Keratinocyte (primary cell): ENCODE data around the gene ACD. TPM values are rescaled to one million over a fixed set of nuclear protein-coding genes. Genes with fewer than 3 reads are reported as not detected.
A peak's percentile ranks its signal among the peaks of the same experiment; 100 is the strongest.

ENCODE experiments used
- DNase-seq: peaks from one replicate; pipeline ENCODE4 v3.0.0-alpha.2; 2011; ENCODE audit warnings: low read depth, missing footprints, low spot score
- FAIRE-seq: peaks from 2 replicates; lab custom pipeline; 2011; peaks lifted over from hg19 to GRCh38; lab: Jason Lieb, UNC
- H2AFZ ChIP-seq: 2 replicates; pipeline ENCODE4 v1.6.0; 2012; ENCODE audit warnings: low read length, control low read depth, inconsistent platforms; ENCODE audit not compliant: control insufficient read depth
- H3K27ac ChIP-seq: 2 replicates; pipeline ENCODE4 v1.5.1; 2011; ENCODE audit warnings: low read length; ENCODE audit not compliant: control insufficient read depth, insufficient read depth
- H3K27me3 ChIP-seq: 3 replicates; pipeline ENCODE4 v1.6.0; 2011; ENCODE audit warnings: low read length; ENCODE audit not compliant: control insufficient read depth, insufficient read depth; ENCODE audit errors: extremely low read depth
- H3K36me3 ChIP-seq, 2 experiments: 2 replicates in 1 of 2; 3 replicates in 1 of 2; pipeline ENCODE4 v1.5.1; 2011; ENCODE audit warnings: low read length in 2 of 2, mild to moderate bottlenecking in 1 of 2; ENCODE audit not compliant: control insufficient read depth in 2 of 2, insufficient read depth in 2 of 2; ENCODE audit errors: extremely low read depth in 1 of 2
- H3K4me1 ChIP-seq: 3 replicates; pipeline ENCODE4 v1.5.1; 2011; ENCODE audit warnings: low read length; ENCODE audit not compliant: control insufficient read depth, insufficient read depth; ENCODE audit errors: extremely low read depth
- H3K4me2 ChIP-seq: 3 replicates; pipeline ENCODE4 v1.6.0; 2011; ENCODE audit warnings: low read depth, low read length; ENCODE audit not compliant: control insufficient read depth, insufficient read depth; ENCODE audit errors: extremely low read depth
- H3K4me3 ChIP-seq, 3 experiments: fragments of 200-600 bp in 1 of 3; sonication (generic) in 1 of 3; 2 replicates in 2 of 3; 3 replicates in 1 of 3; pipeline ENCODE4 v1.5.1; 2011 to 2016; ENCODE audit warnings: low read length in 3 of 3, mild to moderate bottlenecking in 3 of 3, control low read depth in 2 of 3, inconsistent platforms in 1 of 3, low read depth in 1 of 3, mixed read lengths in 1 of 3, mixed run types in 1 of 3, moderate library complexity in 1 of 3; ENCODE audit not compliant: control insufficient read depth in 2 of 3, insufficient read depth in 2 of 3; ENCODE audit errors: extremely low read depth in 1 of 3
- H3K79me2 ChIP-seq: 2 replicates; pipeline ENCODE4 v1.6.0; 2012; ENCODE audit warnings: low read length; ENCODE audit not compliant: control insufficient read depth, insufficient read depth
- H3K9ac ChIP-seq: 3 replicates; pipeline ENCODE4 v1.6.0; 2011; ENCODE audit warnings: low read length; ENCODE audit not compliant: control insufficient read depth, insufficient read depth; ENCODE audit errors: extremely low read depth
- H3K9me1 ChIP-seq: 3 replicates; pipeline ENCODE4 v1.6.0; 2011; ENCODE audit warnings: low read length; ENCODE audit not compliant: control insufficient read depth, insufficient read depth; ENCODE audit errors: extremely low read depth
- H3K9me3 ChIP-seq: 2 replicates; pipeline ENCODE4 v1.5.1; 2012; ENCODE audit warnings: low read depth, low read length; ENCODE audit not compliant: control insufficient read depth
- H4K20me1 ChIP-seq: 3 replicates; pipeline ENCODE4 v1.6.0; 2011; ENCODE audit warnings: low read length; ENCODE audit not compliant: control insufficient read depth, insufficient read depth; ENCODE audit errors: extremely low read depth
- EZH2 ChIP-seq: IDR thresholded peaks from one replicate; pipeline ENCODE4 v1.6.1; 2012; ENCODE audit warnings: inconsistent platforms, mild to moderate bottlenecking, low read length, moderate library complexity
- dilution Hi-C: fragments of 300-500 bp; cut with MboI; formaldehyde crosslinking; loops from one replicate; pipeline ENCODE4 v1.7.0; 2020; ENCODE audit warnings: low sequenced_read_pairs; ENCODE audit not compliant: extremely low pct_ligation_motif_present
- polyA plus RNA-seq, 5 experiments: library from polyadenylated mRNA; depleted of rRNA in 3 of 5; stranded (reverse) in 3 of 5; stranded (forward) in 1 of 5; unstranded in 1 of 5; fragments of >200 nt; gene quantifications; 1 replicate in 1 of 5; 2 replicates in 3 of 5; 3 replicates in 1 of 5; pipeline versions ENCODE4 v1.2.1 to v1.2.3, GENCODE V29; 2011 to 2012; ENCODE audit warnings: missing spikeins in 2 of 5, low read depth in 1 of 5, low replicate concordance in 1 of 5
- TF ChIP-seq, protein P1 (sequence below), 3 experiments: IDR thresholded peaks in 1 of 3; conservative IDR thresholded peaks in 1 of 3; optimal IDR thresholded peaks in 1 of 3; 2 replicates in 2 of 3; 3 replicates in 1 of 3; pipeline versions ENCODE3 to v1.5.1; 2011; ENCODE audit warnings: low read length in 3 of 3, mild to moderate bottlenecking in 3 of 3, moderate library complexity in 2 of 3, control low read depth in 1 of 3, inconsistent platforms in 1 of 3; ENCODE audit not compliant: insufficient read depth in 2 of 3; ENCODE audit errors: extremely low read depth in 1 of 3

The ACD gene
- polyA plus RNA-seq, 1 donor (not counting 4 experiments of a cell fraction or from before 2014, with no cell fraction given) = 12.9 TPM

DNA sequence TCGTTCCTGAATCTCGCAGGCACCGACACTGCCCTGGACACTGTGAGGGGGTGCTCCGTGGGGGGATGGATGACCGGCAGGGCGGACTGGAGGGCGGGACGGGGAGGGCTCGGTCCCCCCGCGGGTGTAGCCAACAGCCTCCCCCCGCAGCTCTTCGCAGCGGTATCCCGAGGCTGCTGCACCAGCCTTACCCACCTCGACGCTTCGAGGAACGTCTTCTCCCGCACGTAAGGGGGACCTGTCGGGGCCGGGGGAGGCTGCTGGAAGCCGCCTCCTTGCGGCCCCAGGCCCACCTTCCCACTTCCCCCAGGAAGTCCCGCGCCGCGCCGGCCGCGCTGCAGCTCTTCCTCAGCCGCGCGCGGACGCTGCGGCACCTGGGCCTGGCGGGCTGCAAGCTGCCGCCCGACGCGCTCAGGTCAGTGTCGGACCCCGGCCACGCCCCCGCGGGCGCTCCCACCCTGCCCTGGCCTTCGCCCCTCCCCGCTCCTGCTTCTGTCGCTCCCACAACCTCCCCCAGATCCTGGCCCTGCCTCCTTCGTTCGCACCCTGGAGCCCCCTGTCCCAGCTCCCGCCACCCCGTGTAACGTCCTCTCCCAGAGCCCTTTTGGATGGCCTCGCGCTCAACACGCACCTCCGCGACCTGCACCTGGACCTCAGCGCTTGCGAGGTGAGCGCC is 11.8 kb downstream of the ACD start:
- H3K9me3 ChIP-seq = no peaks in the 10 kb centered on the region
- no peaks in the 10 kb centered on the region for H3K9me1 ChIP-seq
- no peak overlapping the region for H3K4me2 ChIP-seq
- H4K20me1 ChIP-seq = peaks cover 2% of the 10 kb centered on the region
- no peak overlapping the region for H3K4me3 ChIP-seq
- H3K27me3 ChIP-seq = peaks cover 82% of the 10 kb centered on the region
- FAIRE-seq = no peak
- H3K9ac ChIP-seq = no peak overlapping the region
- no peak overlapping the region for H2AFZ ChIP-seq
- H3K4me1 ChIP-seq = no peaks in the 10 kb centered on the region
- DNase-seq = no peak
- H3K36me3 ChIP-seq = no peaks in the 10 kb centered on the region
- peak; percentile 69 for TF ChIP-seq EZH2
- TF ChIP-seq, protein P1, sequence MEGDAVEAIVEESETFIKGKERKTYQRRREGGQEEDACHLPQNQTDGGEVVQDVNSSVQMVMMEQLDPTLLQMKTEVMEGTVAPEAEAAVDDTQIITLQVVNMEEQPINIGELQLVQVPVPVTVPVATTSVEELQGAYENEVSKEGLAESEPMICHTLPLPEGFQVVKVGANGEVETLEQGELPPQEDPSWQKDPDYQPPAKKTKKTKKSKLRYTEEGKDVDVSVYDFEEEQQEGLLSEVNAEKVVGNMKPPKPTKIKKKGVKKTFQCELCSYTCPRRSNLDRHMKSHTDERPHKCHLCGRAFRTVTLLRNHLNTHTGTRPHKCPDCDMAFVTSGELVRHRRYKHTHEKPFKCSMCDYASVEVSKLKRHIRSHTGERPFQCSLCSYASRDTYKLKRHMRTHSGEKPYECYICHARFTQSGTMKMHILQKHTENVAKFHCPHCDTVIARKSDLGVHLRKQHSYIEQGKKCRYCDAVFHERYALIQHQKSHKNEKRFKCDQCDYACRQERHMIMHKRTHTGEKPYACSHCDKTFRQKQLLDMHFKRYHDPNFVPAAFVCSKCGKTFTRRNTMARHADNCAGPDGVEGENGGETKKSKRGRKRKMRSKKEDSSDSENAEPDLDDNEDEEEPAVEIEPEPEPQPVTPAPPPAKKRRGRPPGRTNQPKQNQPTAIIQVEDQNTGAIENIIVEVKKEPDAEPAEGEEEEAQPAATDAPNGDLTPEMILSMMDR (optimal IDR thresholded peaks at IDR 0.05 in 1 of 3, IDR thresholded peaks at IDR 0.05 in 1 of 3, conservative IDR thresholded peaks at IDR 0.05 in 1 of 3; ENCODE audit: extremely low read depth in 1 of 3, insufficient read depth in 2 of 3, low read length in 3 of 3) = no peak
- dilution Hi-C loops = no loop called here
- H3K27ac ChIP-seq = no peak overlapping the region
- H3K79me2 ChIP-seq = no peaks in the 10 kb centered on the region

DNA sequence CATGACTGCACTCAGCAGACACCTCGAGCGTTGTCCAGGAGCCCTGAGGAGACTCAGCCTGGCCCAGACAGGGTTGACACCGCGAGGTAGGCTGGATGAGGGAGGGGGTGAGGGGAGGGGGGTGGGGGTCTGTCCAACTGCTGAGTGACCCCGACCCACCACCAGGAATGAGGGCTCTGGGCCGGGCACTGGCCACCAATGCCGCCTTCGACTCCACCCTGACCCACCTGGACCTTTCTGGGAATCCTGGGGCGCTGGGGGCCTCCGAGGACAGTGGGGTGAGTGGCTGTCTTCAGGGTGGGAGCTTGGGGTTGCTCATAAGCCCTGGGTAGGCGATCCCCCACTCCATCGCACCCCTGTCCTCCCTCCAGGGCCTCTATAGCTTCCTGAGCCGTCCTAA is 12.4 kb downstream of the ACD start:
- no peaks in the 10 kb centered on the region for H3K36me3 ChIP-seq
- dilution Hi-C loops = no loop called here
- H3K9me1 ChIP-seq = no peaks in the 10 kb centered on the region
- no peak overlapping the region for H3K9ac ChIP-seq
- H3K4me2 ChIP-seq = no peak overlapping the region
- peaks cover 2% of the 10 kb centered on the region for H4K20me1 ChIP-seq
- no peak overlapping the region for H3K27ac ChIP-seq
- no peaks in the 10 kb centered on the region for H3K9me3 ChIP-seq
- H3K79me2 ChIP-seq = no peaks in the 10 kb centered on the region
- H3K4me3 ChIP-seq = no peak overlapping the region
- TF ChIP-seq EZH2 = no peak
- TF ChIP-seq, protein P1 (optimal IDR thresholded peaks at IDR 0.05 in 1 of 3, IDR thresholded peaks at IDR 0.05 in 1 of 3, conservative IDR thresholded peaks at IDR 0.05 in 1 of 3; ENCODE audit: extremely low read depth in 1 of 3, insufficient read depth in 2 of 3, low read length in 3 of 3) = no peak
- DNase-seq (no peak), FAIRE-seq (no peak)
- H2AFZ ChIP-seq = no peak overlapping the region
- no peaks in the 10 kb centered on the region for H3K4me1 ChIP-seq
- H3K27me3 ChIP-seq = peaks cover 80% of the 10 kb centered on the region
